K562 (cell line): ENCODE results near the gene GIPR. TPM values are rescaled to one million over a fixed set of nuclear protein-coding genes. Genes with fewer than 3 reads are reported as not detected.

ENCODE experiments used
- CREB1 ChIP-seq, 2 experiments: sonication (generic) in 1 of 2; formaldehyde crosslinking in 1 of 2; IDR thresholded peaks; 2 replicates each; pipeline versions ENCODE4 v1.6.1 to v1.8.0; 2012 to 2022; ENCODE audit warnings: inconsistent platforms in 1 of 2, mild to moderate bottlenecking in 1 of 2, missing genetic modification reagents in 1 of 2, moderate library complexity in 1 of 2
- EGR1 ChIP-seq: fragments of 450-650 bp; conservative IDR thresholded peaks from 2 replicates; pipeline ENCODE4 v1.6.1; 2017; ENCODE audit warnings: mild to moderate bottlenecking
- ELF2 ChIP-seq: fragments of 250-450 bp; sonication (Bioruptor Pico); IDR thresholded peaks from 2 replicates; pipeline ENCODE4 v1.5.0; 2021; ENCODE audit warnings: mild to moderate bottlenecking
- ESRRA ChIP-seq: fragments of 450-650 bp; IDR thresholded peaks from 2 replicates; pipeline ENCODE4 v1.6.1; 2014; ENCODE audit warnings: low read depth, mild to moderate bottlenecking, moderate library complexity, borderline replicate concordance
- KDM4B ChIP-seq, 2 experiments: fragments of 450-650 bp in 1 of 2; sonication (generic) in 1 of 2; IDR thresholded peaks; 2 replicates each; pipeline ENCODE4 v1.6.1; 2016 to 2017; ENCODE audit warnings: borderline replicate concordance in 2 of 2, antibody characterized with exemption in 1 of 2, low read depth in 1 of 2, mild to moderate bottlenecking in 1 of 2
- MAFF ChIP-seq: IDR thresholded peaks from 2 replicates; pipeline ENCODE4 v1.6.1; 2012; ENCODE audit warnings: low read length, improper control_type of control experiment
- PHF8 ChIP-seq: fragments of 200-600 bp; sonication (generic); IDR thresholded peaks from 2 replicates; pipeline ENCODE4 v1.6.1; 2012; ENCODE audit warnings: mixed run types, mild to moderate bottlenecking, inconsistent platforms, low read length, moderate library complexity, borderline replicate concordance
- RBBP5 ChIP-seq: fragments of 200-600 bp; sonication (generic); IDR thresholded peaks from 2 replicates; pipeline ENCODE4 v1.6.1; 2012; ENCODE audit warnings: borderline replicate concordance, mild to moderate bottlenecking, low read length, control low read depth, inconsistent platforms; ENCODE audit not compliant: insufficient read depth, poor library complexity, severe bottlenecking
- RBFOX2 ChIP-seq: fragments of 200-400 bp; formaldehyde crosslinking; IDR thresholded peaks from 2 replicates; pipeline ENCODE4 v1.6.1; 2017; ENCODE audit warnings: low read depth, mild to moderate bottlenecking, low read length, moderate library complexity
- polyA plus RNA-seq, 8 experiments: library from polyadenylated mRNA; depleted of rRNA in 4 of 8; stranded (reverse) in 5 of 8; unstranded in 3 of 8; fragments of >200 nt; fragmentation: Nextera tagmentation in 2 of 8; fragmentation: Illumina TruSeq in 1 of 8; extraction: Ambion mirVana in 2 of 8; extraction: Trizol in 1 of 8; gene quantifications; 2 replicates each; pipeline versions ENCODE4 v1.2.1 to v1.2.3, GENCODE V29; 2011 to 2014; ENCODE audit warnings: inconsistent platforms in 1 of 8, missing spikeins in 1 of 8
- total RNA-seq, 7 experiments: library from RNA; depleted of rRNA in 6 of 7; stranded (reverse); fragments of >200 nt in 6 of 7; fragmentation: Illumina TruSeq in 2 of 7; extraction: Trizol in 2 of 7; gene quantifications; 2 replicates each; pipeline versions ENCODE4 v1.2.1 to v1.2.3, GENCODE V29; 2011 to 2021; ENCODE audit warnings: low replicate concordance in 1 of 7
- TF ChIP-seq, protein P1 (sequence below): fragments of 250-450 bp; sonication (Bioruptor Pico); IDR thresholded peaks from 2 replicates; pipeline ENCODE4 v1.4.0; 2020; ENCODE audit warnings: mild to moderate bottlenecking
- TF ChIP-seq, protein P2 (sequence below): fragments of 450-650 bp; IDR thresholded peaks from 2 replicates; pipeline ENCODE4 v1.6.1; 2016; ENCODE audit warnings: antibody characterized with exemption
- TF ChIP-seq, protein P3 (sequence below), 2 experiments: fragments of 450-650 bp; IDR thresholded peaks; 2 replicates each; pipeline ENCODE4 v1.6.1; 2018; ENCODE audit warnings: mild to moderate bottlenecking in 2 of 2, low read depth in 1 of 2; ENCODE audit not compliant: partially characterized antibody in 2 of 2
- TF ChIP-seq, protein P4 (sequence below), 2 experiments: fragments of 450-650 bp in 1 of 2; IDR thresholded peaks; 2 replicates each; pipeline ENCODE4 v1.6.1; 2011 to 2017; ENCODE audit warnings: low read depth in 2 of 2, antibody characterized with exemption in 1 of 2, borderline replicate concordance in 1 of 2, low read length in 1 of 2, mild to moderate bottlenecking in 1 of 2, mixed read lengths in 1 of 2; ENCODE audit not compliant: control insufficient read depth in 1 of 2

GIPR gene
- total and polyA plus RNA-seq, 9 of the 15 experiments (the other 6 are each of a cell fraction or from before 2014, with no cell fraction given): 2.2 to 26.8 (median 12.7) TPM

DNA sequence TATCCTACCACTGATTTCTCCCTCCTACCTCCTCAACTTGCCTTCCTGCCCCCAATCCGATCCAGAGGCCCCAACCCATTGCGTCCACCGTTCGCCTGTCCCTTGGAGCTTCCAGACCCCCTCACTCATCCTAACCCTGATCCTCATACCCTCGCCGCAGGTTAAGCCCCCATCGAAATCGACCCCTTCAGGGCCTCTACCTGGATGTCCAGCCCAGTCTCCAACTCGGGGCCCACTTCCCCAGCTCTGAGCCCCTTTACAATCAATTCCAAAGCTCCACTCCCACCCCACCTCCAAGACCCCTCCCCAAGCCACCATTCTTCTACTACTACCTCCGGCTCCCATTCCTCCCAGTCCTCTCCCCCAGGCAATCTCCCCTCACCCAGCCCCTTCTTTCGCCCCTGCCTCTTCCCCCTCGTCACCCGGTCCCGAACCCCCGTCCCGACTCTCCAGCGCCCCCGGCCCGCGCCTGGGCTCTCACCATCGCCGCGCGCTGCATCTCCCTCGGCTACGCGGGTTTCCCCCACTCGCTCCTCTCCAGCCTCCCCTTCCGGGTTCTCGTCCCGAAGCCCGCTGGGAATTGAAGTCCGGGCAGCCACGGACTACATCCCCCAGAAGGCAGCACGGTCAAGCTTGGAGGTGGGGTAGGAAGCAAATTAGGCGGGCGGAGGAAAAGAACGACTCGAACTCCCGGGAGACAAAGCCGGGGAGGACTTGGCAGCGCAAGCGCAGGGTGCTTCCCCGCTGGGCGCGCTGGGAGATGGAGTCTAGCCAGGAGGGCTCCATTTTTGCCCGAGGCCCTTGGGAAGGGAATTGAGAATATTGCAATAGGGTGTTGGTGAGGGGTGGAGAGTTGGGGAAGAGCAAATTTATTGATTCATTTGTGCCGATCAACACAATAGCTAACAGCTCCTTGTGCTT is 62.6 kb downstream of the GIPR start, which contains the start of gene FBXO46 (continued):
- TF ChIP-seq, protein P1, sequence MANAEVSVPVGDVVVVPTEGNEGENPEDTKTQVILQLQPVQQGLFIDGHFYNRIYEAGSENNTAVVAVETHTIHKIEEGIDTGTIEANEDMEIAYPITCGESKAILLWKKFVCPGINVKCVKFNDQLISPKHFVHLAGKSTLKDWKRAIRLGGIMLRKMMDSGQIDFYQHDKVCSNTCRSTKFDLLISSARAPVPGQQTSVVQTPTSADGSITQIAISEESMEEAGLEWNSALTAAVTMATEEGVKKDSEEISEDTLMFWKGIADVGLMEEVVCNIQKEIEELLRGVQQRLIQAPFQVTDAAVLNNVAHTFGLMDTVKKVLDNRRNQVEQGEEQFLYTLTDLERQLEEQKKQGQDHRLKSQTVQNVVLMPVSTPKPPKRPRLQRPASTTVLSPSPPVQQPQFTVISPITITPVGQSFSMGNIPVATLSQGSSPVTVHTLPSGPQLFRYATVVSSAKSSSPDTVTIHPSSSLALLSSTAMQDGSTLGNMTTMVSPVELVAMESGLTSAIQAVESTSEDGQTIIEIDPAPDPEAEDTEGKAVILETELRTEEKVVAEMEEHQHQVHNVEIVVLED (CRISPR knock-in tag): 0 out of 2 replicates have a peak, but pooled peaks have one; percentile 24
- TF ChIP-seq ESRRA: 0 out of 2 replicates have a peak, but pooled peaks have one; percentile 41
- TF ChIP-seq, protein P2, sequence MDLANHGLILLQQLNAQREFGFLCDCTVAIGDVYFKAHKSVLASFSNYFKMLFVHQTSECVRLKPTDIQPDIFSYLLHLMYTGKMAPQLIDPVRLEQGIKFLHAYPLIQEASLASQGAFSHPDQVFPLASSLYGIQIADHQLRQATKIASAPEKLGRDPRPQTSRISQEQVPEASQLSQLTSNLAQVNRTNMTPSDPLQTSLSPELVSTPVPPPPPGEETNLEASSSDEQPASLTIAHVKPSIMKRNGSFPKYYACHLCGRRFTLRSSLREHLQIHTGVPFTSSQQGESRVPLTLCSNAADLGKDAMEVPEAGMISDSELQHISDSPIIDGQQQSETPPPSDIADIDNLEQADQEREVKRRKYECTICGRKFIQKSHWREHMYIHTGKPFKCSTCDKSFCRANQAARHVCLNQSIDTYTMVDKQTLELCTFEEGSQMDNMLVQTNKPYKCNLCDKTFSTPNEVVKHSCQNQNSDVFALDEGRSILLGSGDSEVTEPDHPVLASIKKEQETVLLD: peak; percentile 93
- TF ChIP-seq ELF2 (CRISPR knock-in tag): peak; percentile 98
- TF ChIP-seq KDM4B (IDR thresholded peaks at IDR 0.05; ENCODE audit: borderline replicate concordance in 2 of 2, low read depth in 1 of 2): peak in 1 of 2 experiments; percentile 22; a peak in 1 of 4 replicates
- TF ChIP-seq, protein P3, sequence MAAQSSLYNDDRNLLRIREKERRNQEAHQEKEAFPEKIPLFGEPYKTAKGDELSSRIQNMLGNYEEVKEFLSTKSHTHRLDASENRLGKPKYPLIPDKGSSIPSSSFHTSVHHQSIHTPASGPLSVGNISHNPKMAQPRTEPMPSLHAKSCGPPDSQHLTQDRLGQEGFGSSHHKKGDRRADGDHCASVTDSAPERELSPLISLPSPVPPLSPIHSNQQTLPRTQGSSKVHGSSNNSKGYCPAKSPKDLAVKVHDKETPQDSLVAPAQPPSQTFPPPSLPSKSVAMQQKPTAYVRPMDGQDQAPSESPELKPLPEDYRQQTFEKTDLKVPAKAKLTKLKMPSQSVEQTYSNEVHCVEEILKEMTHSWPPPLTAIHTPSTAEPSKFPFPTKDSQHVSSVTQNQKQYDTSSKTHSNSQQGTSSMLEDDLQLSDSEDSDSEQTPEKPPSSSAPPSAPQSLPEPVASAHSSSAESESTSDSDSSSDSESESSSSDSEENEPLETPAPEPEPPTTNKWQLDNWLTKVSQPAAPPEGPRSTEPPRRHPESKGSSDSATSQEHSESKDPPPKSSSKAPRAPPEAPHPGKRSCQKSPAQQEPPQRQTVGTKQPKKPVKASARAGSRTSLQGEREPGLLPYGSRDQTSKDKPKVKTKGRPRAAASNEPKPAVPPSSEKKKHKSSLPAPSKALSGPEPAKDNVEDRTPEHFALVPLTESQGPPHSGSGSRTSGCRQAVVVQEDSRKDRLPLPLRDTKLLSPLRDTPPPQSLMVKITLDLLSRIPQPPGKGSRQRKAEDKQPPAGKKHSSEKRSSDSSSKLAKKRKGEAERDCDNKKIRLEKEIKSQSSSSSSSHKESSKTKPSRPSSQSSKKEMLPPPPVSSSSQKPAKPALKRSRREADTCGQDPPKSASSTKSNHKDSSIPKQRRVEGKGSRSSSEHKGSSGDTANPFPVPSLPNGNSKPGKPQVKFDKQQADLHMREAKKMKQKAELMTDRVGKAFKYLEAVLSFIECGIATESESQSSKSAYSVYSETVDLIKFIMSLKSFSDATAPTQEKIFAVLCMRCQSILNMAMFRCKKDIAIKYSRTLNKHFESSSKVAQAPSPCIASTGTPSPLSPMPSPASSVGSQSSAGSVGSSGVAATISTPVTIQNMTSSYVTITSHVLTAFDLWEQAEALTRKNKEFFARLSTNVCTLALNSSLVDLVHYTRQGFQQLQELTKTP (IDR thresholded peaks at IDR 0.05; ENCODE audit: low read depth in 1 of 2, partially characterized antibody in 2 of 2): peak; percentile 26 to 96
- TF ChIP-seq CREB1 (IDR thresholded peaks at IDR 0.05): peak; percentile 54; the same call in 1 of the 2 replicates
- TF ChIP-seq CREB1 (CRISPR knock-in tag; IDR thresholded peaks at IDR 0.05): peak; percentile 74; the same call in 1 of the 2 replicates
- peak; percentile 55 for TF ChIP-seq RBBP5
- TF ChIP-seq RBFOX2: peak; percentile 92
- TF ChIP-seq MAFF: no peak
- TF ChIP-seq, protein P4, sequence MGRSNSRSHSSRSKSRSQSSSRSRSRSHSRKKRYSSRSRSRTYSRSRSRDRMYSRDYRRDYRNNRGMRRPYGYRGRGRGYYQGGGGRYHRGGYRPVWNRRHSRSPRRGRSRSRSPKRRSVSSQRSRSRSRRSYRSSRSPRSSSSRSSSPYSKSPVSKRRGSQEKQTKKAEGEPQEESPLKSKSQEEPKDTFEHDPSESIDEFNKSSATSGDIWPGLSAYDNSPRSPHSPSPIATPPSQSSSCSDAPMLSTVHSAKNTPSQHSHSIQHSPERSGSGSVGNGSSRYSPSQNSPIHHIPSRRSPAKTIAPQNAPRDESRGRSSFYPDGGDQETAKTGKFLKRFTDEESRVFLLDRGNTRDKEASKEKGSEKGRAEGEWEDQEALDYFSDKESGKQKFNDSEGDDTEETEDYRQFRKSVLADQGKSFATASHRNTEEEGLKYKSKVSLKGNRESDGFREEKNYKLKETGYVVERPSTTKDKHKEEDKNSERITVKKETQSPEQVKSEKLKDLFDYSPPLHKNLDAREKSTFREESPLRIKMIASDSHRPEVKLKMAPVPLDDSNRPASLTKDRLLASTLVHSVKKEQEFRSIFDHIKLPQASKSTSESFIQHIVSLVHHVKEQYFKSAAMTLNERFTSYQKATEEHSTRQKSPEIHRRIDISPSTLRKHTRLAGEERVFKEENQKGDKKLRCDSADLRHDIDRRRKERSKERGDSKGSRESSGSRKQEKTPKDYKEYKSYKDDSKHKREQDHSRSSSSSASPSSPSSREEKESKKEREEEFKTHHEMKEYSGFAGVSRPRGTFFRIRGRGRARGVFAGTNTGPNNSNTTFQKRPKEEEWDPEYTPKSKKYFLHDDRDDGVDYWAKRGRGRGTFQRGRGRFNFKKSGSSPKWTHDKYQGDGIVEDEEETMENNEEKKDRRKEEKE (IDR thresholded peaks at IDR 0.05; ENCODE audit: borderline replicate concordance in 1 of 2, control insufficient read depth in 1 of 2, low read depth in 2 of 2, low read length in 1 of 2): peak in 1 of 2 experiments; percentile 43; a peak in 1 of 4 replicates
- TF ChIP-seq PHF8: peak; percentile 65; the same call in 1 of the 2 replicates
- peak; percentile 43 for TF ChIP-seq EGR1
